IMR-90 (cell line): ENCODE measurements around the gene MED12.

Experiments
- CEBPB ChIP-seq: IDR thresholded peaks from 2 replicates; pipeline ENCODE4 v1.6.1; 2012; ENCODE audit warnings: low read depth, low read length, improper control_type of control experiment
- MAFK ChIP-seq: IDR thresholded peaks from 2 replicates; pipeline ENCODE4 v1.6.1; 2012; ENCODE audit warnings: low read depth, low read length, improper control_type of control experiment
- RAD21 ChIP-seq: IDR thresholded peaks from 2 replicates; pipeline ENCODE4 v1.6.1; 2012; ENCODE audit warnings: low read length, improper control_type of control experiment
- TF ChIP-seq, protein P1 (sequence below): fragments of 150-350 bp; IDR thresholded peaks from 2 replicates; pipeline ENCODE4 v1.6.1; 2016; ENCODE audit warnings: low read depth, mild to moderate bottlenecking, low read length, moderate library complexity, borderline replicate concordance

DNA sequence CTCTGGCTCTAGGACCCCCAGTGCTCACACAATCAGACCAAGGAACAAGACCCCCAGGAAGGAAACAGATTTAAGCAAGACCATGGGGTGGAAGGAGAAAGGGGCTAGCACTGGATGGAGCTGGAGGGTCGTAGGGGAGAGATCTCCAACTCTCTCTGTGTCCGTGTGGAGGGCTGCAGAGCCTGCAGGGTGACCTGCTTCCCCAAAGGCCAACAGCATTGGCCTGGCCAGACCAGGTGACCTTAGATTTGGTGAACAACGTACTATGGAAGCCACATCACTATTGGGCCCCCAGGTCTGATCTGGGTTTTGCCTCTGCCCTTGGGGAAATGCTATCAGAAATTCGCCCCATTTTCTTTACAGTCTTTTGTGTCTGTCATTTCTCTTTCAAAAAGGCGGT is 52.3 kb downstream of the MED12 start:
- TF ChIP-seq RAD21 (no peak), MAFK (no peak), CEBPB (no peak)
- TF ChIP-seq, protein P1, sequence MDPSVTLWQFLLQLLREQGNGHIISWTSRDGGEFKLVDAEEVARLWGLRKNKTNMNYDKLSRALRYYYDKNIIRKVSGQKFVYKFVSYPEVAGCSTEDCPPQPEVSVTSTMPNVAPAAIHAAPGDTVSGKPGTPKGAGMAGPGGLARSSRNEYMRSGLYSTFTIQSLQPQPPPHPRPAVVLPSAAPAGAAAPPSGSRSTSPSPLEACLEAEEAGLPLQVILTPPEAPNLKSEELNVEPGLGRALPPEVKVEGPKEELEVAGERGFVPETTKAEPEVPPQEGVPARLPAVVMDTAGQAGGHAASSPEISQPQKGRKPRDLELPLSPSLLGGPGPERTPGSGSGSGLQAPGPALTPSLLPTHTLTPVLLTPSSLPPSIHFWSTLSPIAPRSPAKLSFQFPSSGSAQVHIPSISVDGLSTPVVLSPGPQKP = no peak
